HCT116 (cell line): ENCODE data around the gene SMARCE1. TPM values are rescaled to one million over a fixed set of nuclear protein-coding genes. Genes with fewer than 3 reads are reported as not detected.

Experiments used
- ATAC-seq: fragments of 200-7000 bp; cut with Tn5 transposase; 2 replicates; pipeline ENCODE4 v1.9.1; 2020; ENCODE audit warnings: mild to moderate bottlenecking, moderate library complexity
- BruUV-seq: library from RNA; stranded (reverse); fragments of 400-500 nt; replicated peaks from 2 replicates; lab custom pipeline; 2021; lab: Mats Ljungman, UMichigan
- CTCF ChIA-PET: fragments of 300-600 bp; sonication (Branson Sonifier 250); formaldehyde crosslinking; loops from one replicate; lab custom pipeline; 2021; ENCODE audit warnings: antibody characterized with exemption; lab: Charles Lee
- POLR2A ChIA-PET: fragments of 300-600, 350-600 bp; sonication (Branson Sonifier 250); formaldehyde crosslinking; loops from one replicate; lab custom pipeline; 2021; ENCODE audit warnings: antibody characterized with exemption; lab: Charles Lee
- RAD21 ChIA-PET, 2 experiments: fragments of 300-600 bp; sonication (Branson Sonifier 250); formaldehyde crosslinking; loops; one replicate each; lab custom pipeline; 2023; ENCODE audit warnings: low total read pairs in 2 of 2; ENCODE audit not compliant: uncharacterized antibody in 2 of 2, unreplicated experiment in 2 of 2, low non-redundant PET in 1 of 2; lab: Charles Lee
- DNase-seq: peaks from one replicate; pipeline ENCODE4 v3.0.0-alpha.2; 2010; ENCODE audit warnings: low read depth, low spot score
- H2AFZ ChIP-seq: fragments of 200-600 bp; shearing (Covaris generic), sonication (generic); 2 replicates; pipeline ENCODE4 v1.6.1; 2017; ENCODE audit warnings: low read depth, mixed run types, mixed read lengths, antibody characterized with exemption, low read length; ENCODE audit not compliant: poor library complexity, severe bottlenecking
- H3K27ac ChIP-seq: 2 replicates; pipeline ENCODE4 v1.5.1; 2012; ENCODE audit warnings: low read depth, low read length
- H3K27me3 ChIP-seq: fragments of 200-600 bp; sonication (generic); 2 replicates; pipeline ENCODE4 v1.6.1; 2016; ENCODE audit warnings: mixed run types, low read length, mixed read lengths; ENCODE audit not compliant: insufficient read depth
- H3K36me3 ChIP-seq, 2 experiments: fragments of 200-500 bp in 1 of 2; fragments of 200-600 bp in 1 of 2; sonication (Bioruptor generic) in 1 of 2; sonication (generic) in 1 of 2; 2 replicates each; pipeline versions ENCODE4 v1.5.1 to v1.6.1; 2014 to 2016; ENCODE audit warnings: low read length in 2 of 2, inconsistent platforms in 1 of 2, mixed read lengths in 1 of 2, mixed run types in 1 of 2; ENCODE audit not compliant: insufficient read depth in 2 of 2, control insufficient read depth in 1 of 2
- H3K4me1 ChIP-seq, 2 experiments: fragments of 200-600 bp in 1 of 2; sonication (generic) in 1 of 2; 2 replicates each; pipeline versions ENCODE4 v1.5.1 to v1.6.1; 2012 to 2017; ENCODE audit warnings: low read length in 2 of 2, inconsistent platforms in 1 of 2, mild to moderate bottlenecking in 1 of 2, mixed read lengths in 1 of 2, mixed run types in 1 of 2, moderate library complexity in 1 of 2; ENCODE audit not compliant: insufficient read depth in 2 of 2, control insufficient read depth in 1 of 2
- H3K4me2 ChIP-seq: fragments of 200-600 bp; sonication (generic); 2 replicates; pipeline ENCODE4 v1.6.1; 2017; ENCODE audit warnings: mixed run types, low read length, mixed read lengths
- H3K4me3 ChIP-seq, 2 experiments: fragments of 200-600 bp in 1 of 2; sonication (generic) in 1 of 2; replicated peaks in 1 of 2; 2 replicates each; pipeline ENCODE4 v1.5.1; 2011 to 2016; ENCODE audit warnings: low read length in 2 of 2, control low read depth in 1 of 2, low read depth in 1 of 2, mild to moderate bottlenecking in 1 of 2, mixed read lengths in 1 of 2, mixed run types in 1 of 2
- H3K79me2 ChIP-seq: fragments of 200-600 bp; sonication (generic); 2 replicates; pipeline ENCODE4 v1.6.1; 2017; ENCODE audit warnings: mild to moderate bottlenecking, mixed run types, low read length, moderate library complexity, mixed read lengths; ENCODE audit not compliant: insufficient read depth
- H3K9ac ChIP-seq: fragments of 200-600 bp; sonication (generic); 2 replicates; pipeline ENCODE4 v1.6.1; 2016; ENCODE audit warnings: low read length, mixed read lengths
- H3K9me2 ChIP-seq: fragments of 200-600 bp; sonication (generic), shearing (Covaris generic); 2 replicates; pipeline ENCODE4 v1.6.1; 2017; ENCODE audit warnings: mixed run types, mild to moderate bottlenecking, moderate library complexity; ENCODE audit not compliant: insufficient read depth
- H3K9me3 ChIP-seq, 2 experiments: fragments of 200-500 bp in 1 of 2; fragments of 200-600 bp in 1 of 2; sonication (Bioruptor generic) in 1 of 2; sonication (generic) in 1 of 2; 2 replicates each; pipeline ENCODE4 v1.6.1; 2014 to 2017; ENCODE audit warnings: low read length in 2 of 2, mixed read lengths in 2 of 2, inconsistent platforms in 1 of 2, low read depth in 1 of 2, mild to moderate bottlenecking in 1 of 2, mixed run types in 1 of 2, moderate library complexity in 1 of 2; ENCODE audit not compliant: control insufficient read depth in 1 of 2, insufficient read depth in 1 of 2
- H4K20me1 ChIP-seq: fragments of 200-600 bp; sonication (generic), shearing (Covaris generic); 2 replicates; pipeline ENCODE4 v1.6.1; 2017; ENCODE audit warnings: mixed run types, mild to moderate bottlenecking, moderate library complexity; ENCODE audit not compliant: insufficient read depth
- CBX3 ChIP-seq: IDR thresholded peaks from 2 replicates; pipeline ENCODE4 v1.6.1; 2012; ENCODE audit warnings: low read depth
- ELF1 ChIP-seq: IDR thresholded peaks from 2 replicates; pipeline ENCODE4 v1.6.1; 2012; ENCODE audit warnings: low read depth, borderline replicate concordance
- EZH2phosphoT487 ChIP-seq: fragments of 200-600 bp; IDR thresholded peaks from 2 replicates; pipeline ENCODE4 v1.6.1; 2018; ENCODE audit warnings: antibody characterized with exemption, borderline replicate concordance
- POLR2A ChIP-seq: IDR thresholded peaks from 2 replicates; pipeline ENCODE4 v1.7.0; 2011; ENCODE audit warnings: borderline replicate concordance; ENCODE audit not compliant: insufficient read depth, insufficient read length; ENCODE audit errors: extremely low read depth
- SP1 ChIP-seq: IDR thresholded peaks from 2 replicates; pipeline ENCODE4 v1.6.1; 2012; ENCODE audit warnings: low read depth
- ZFX ChIP-seq: fragments of 450-650 bp; IDR thresholded peaks from 2 replicates; pipeline ENCODE4 v1.6.1; 2017
- ZNF274 ChIP-seq: fragments of 200-500 bp; sonication (Bioruptor generic); IDR thresholded peaks from 2 replicates; pipeline ENCODE4 v1.6.1; 2014; ENCODE audit warnings: mild to moderate bottlenecking, low read depth, low read length, inconsistent platforms
- intact Hi-C: fragments of 100-400 bp; cut with micrococcal nuclease; formaldehyde crosslinking; loops from 2 replicates; pipeline ENCODE4 v1.10.0; 2022
- total RNA-seq: library from RNA; stranded (reverse); gene quantifications from one replicate; pipeline ENCODE4 v1.2.1, GENCODE V29; 2021; ENCODE audit not compliant: unreplicated experiment
- TF ChIP-seq, protein P1 (sequence below), 3 experiments: fragments of 200-600 bp in 1 of 3; sonication (generic) in 1 of 3; IDR thresholded peaks in 2 of 3; conservative IDR thresholded peaks in 1 of 3; 2 replicates each; pipeline ENCODE4 v1.5.1; 2012 to 2017; ENCODE audit warnings: low read depth in 2 of 3, low read length in 2 of 3, antibody characterized with exemption in 1 of 3, borderline replicate concordance in 1 of 3, control low read depth in 1 of 3, mild to moderate bottlenecking in 1 of 3, mixed read lengths in 1 of 3, mixed run types in 1 of 3, moderate library complexity in 1 of 3; ENCODE audit not compliant: insufficient read depth in 1 of 3
- TF ChIP-seq, protein P2 (sequence below): IDR thresholded peaks from 2 replicates; pipeline ENCODE4 v1.6.1; 2012; ENCODE audit warnings: low read depth

The SMARCE1 gene
- total RNA-seq, 1 experiment from 2014 or later = 136 TPM

DNA sequence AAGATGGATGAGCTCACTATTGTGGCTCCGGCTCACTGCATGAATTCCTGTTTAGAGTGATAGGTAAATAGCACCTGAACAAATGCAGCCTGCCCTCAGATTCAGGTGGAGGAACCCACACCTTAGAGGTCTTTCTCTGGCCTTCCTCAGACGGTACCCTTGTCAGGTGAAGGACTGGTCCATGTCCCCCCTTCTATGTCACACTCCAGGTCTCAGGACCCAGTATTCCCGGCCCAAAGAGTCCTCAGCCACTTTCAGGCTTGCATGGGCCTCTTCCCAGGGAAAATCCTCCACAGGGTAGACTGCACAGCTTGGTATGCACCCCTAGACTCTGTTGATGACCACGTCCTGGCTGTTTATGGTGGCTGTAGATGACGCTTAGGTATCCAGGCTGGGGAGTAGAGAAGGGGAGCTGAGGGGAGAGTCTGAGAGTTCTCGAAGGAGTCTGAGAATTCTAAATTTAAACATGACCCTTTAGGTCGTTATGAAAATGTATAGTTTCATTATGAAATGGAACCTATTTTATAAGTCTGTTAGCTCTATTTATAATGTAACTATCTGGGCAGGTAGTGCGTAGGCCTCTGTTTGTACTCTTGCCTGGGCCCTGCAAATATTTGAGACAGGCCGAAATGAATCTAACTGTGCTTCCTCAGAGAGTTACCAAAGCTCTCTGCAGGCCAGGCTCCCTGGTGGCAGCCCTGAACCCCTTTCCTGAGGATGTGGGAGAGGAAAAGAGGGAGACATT is 49.9 kb downstream of the SMARCE1 start:
- no peak for DNase-seq
- Histone ChIP-seq H3K4me2 (no peak overlapping the region), H3K9ac (no peak overlapping the region), H3K9me3 (no peaks in the 10 kb centered on the region), H2AFZ (no peak overlapping the region), H4K20me1 (no peaks in the 10 kb centered on the region), H3K36me3 (no peaks in the 10 kb centered on the region)
- ATAC-seq = no peak
- POLR2A ChIA-PET = no interaction called here
- CTCF ChIA-PET = interaction anchor here (1.1 to 1.6 kb wide), 2 partner anchors 18 to 157 kb away, joined by 4 read pairs; no protein-coding TSS in a partner anchor
- intact Hi-C loops = no loop called here
- TF ChIP-seq SP1 = no peak
- TF ChIP-seq ZNF274 = no peak
- TF ChIP-seq, protein P1, sequence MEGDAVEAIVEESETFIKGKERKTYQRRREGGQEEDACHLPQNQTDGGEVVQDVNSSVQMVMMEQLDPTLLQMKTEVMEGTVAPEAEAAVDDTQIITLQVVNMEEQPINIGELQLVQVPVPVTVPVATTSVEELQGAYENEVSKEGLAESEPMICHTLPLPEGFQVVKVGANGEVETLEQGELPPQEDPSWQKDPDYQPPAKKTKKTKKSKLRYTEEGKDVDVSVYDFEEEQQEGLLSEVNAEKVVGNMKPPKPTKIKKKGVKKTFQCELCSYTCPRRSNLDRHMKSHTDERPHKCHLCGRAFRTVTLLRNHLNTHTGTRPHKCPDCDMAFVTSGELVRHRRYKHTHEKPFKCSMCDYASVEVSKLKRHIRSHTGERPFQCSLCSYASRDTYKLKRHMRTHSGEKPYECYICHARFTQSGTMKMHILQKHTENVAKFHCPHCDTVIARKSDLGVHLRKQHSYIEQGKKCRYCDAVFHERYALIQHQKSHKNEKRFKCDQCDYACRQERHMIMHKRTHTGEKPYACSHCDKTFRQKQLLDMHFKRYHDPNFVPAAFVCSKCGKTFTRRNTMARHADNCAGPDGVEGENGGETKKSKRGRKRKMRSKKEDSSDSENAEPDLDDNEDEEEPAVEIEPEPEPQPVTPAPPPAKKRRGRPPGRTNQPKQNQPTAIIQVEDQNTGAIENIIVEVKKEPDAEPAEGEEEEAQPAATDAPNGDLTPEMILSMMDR (IDR thresholded peaks at IDR 0.05 in 2 of 3, conservative IDR thresholded peaks at IDR 0.05 in 1 of 3; ENCODE audit: borderline replicate concordance in 1 of 3, insufficient read depth in 1 of 3, low read depth in 2 of 3, low read length in 2 of 3) = no peak
- TF ChIP-seq, all 23 proteins: peak for 0
- no peaks in the 10 kb centered on the region for H3K9me2 ChIP-seq
- no peak overlapping the region for H3K4me3 ChIP-seq
- BruUV-seq = no TSS peak
- no peaks in the 10 kb centered on the region for H3K79me2 ChIP-seq
- peaks cover 8 to 14% of the 10 kb centered on the region in 2 experiments for H3K4me1 ChIP-seq
- H3K27ac ChIP-seq = no peak overlapping the region
- H3K27me3 ChIP-seq = no peaks in the 10 kb centered on the region
- RAD21 ChIA-PET = no interaction called here

DNA sequence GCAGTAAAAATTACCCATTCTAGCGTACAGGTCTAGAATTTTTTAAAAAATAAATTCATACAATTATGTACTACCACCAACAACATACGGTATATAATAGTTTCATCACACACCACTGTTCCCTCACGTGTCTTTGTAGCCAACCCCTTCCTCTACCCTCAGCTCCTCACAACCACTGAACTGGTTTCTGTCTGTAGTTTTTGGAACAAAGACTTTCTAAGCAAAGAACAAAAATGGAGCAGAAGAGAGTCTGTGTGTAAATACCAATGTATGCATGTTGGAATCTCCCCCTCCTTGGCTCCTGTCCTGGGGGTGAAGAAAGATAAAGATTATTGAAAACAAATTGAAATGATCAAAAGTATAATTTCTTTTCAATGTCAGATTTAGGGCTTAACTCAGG is 50.5 kb downstream of the SMARCE1 start:
- CTCF ChIA-PET = interaction anchor here (1.1 to 1.6 kb wide), 2 partner anchors 18 to 156 kb away, joined by 4 read pairs; no protein-coding TSS in a partner anchor
- no peak overlapping the region for H2AFZ ChIP-seq
- TF ChIP-seq POLR2A = no peak
- no peak for TF ChIP-seq EZH2phosphoT487
- TF ChIP-seq, protein P2, sequence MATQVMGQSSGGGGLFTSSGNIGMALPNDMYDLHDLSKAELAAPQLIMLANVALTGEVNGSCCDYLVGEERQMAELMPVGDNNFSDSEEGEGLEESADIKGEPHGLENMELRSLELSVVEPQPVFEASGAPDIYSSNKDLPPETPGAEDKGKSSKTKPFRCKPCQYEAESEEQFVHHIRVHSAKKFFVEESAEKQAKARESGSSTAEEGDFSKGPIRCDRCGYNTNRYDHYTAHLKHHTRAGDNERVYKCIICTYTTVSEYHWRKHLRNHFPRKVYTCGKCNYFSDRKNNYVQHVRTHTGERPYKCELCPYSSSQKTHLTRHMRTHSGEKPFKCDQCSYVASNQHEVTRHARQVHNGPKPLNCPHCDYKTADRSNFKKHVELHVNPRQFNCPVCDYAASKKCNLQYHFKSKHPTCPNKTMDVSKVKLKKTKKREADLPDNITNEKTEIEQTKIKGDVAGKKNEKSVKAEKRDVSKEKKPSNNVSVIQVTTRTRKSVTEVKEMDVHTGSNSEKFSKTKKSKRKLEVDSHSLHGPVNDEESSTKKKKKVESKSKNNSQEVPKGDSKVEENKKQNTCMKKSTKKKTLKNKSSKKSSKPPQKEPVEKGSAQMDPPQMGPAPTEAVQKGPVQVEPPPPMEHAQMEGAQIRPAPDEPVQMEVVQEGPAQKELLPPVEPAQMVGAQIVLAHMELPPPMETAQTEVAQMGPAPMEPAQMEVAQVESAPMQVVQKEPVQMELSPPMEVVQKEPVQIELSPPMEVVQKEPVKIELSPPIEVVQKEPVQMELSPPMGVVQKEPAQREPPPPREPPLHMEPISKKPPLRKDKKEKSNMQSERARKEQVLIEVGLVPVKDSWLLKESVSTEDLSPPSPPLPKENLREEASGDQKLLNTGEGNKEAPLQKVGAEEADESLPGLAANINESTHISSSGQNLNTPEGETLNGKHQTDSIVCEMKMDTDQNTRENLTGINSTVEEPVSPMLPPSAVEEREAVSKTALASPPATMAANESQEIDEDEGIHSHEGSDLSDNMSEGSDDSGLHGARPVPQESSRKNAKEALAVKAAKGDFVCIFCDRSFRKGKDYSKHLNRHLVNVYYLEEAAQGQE = no peak
- TF ChIP-seq, protein P1 (IDR thresholded peaks at IDR 0.05 in 2 of 3, conservative IDR thresholded peaks at IDR 0.05 in 1 of 3; ENCODE audit: borderline replicate concordance in 1 of 3, insufficient read depth in 1 of 3, low read depth in 2 of 3, low read length in 2 of 3) = no peak
- no peak for TF ChIP-seq CBX3
- no peak for TF ChIP-seq ELF1
- TF ChIP-seq ZFX = no peak
- TF ChIP-seq ZNF274 = no peak

More for the DNA sequence above, 50.5 kb downstream of the SMARCE1 start:
- Histone ChIP-seq H3K27ac (no peak overlapping the region), H3K36me3 (no peaks in the 10 kb centered on the region), H3K27me3 (no peaks in the 10 kb centered on the region), H3K4me2 (no peak overlapping the region), H3K79me2 (no peaks in the 10 kb centered on the region), H3K9ac (no peak overlapping the region), H3K4me1 (peaks cover 8 to 14% of the 10 kb centered on the region in 2 experiments), H4K20me1 (no peaks in the 10 kb centered on the region), H3K9me3 (no peaks in the 10 kb centered on the region), H3K9me2 (no peaks in the 10 kb centered on the region), H3K4me3 (no peak overlapping the region)
- BruUV-seq = no TSS peak
- ATAC-seq (no peak), DNase-seq (no peak)
- intact Hi-C loops = no loop called here
- POLR2A ChIA-PET = no interaction called here
- RAD21 ChIA-PET = no interaction called here
